M059J (cell line): ENCODE data around the gene CYBC1. TPM values are rescaled to one million over a fixed set of nuclear protein-coding genes. Genes with fewer than 3 reads are reported as not detected.

Experiments used
- DNase-seq: peaks from one replicate; pipeline ENCODE4 v3.0.0-alpha.2; 2012; ENCODE audit warnings: low read depth
- total RNA-seq: library from RNA; depleted of rRNA; stranded (reverse); fragments of >200 nt; shearing (Covaris generic); gene quantifications from 2 replicates; pipeline ENCODE4 v1.2.3, GENCODE V29; 2014; rRNA removed

The CYBC1 gene
- 45.1 and 55.5 TPM in 2 replicates for total RNA-seq

DNA sequence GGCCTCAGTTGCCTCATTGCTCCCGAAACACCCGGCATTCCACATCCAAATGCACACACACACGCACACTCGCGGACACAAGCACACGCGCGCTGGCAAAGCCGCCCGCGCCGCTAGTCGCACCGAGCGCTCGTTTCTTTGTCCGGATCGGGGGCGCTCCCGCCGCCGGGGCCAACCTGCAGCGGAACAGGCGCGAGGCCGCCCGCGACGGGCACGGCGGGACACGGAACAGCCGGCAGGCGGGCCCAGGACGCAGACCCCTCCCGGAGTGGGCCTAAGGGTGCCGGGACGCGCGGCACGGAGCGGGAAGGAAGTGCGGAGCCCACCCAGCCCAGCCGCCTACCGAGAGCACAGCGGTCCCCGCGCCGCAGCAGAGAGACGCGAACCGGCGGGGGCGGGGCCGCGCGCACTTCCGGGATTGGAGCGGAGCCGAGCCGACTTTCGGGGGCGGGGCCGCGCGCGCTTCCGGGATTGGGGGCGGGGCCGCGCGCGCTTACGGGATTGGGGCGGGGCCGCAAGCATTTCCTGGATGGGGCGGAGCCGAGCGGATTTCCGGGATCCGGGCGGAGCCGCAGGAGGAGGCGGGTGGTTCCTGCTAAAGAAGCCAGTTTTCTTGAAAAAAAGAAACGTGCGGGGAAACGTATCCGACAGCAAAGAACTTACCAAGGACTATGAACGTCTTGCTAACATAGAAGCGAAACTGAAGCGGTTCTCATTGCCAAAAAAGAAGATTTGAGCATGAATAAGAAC lies at the start of gene CYBC1:
CYBC1 (minus strand) TSS at position 396 of the 750 bp plus-strand sequence. CDS start 1,498 bp downstream, outside the sequence.
- DNase-seq = peak; percentile 86

DNA sequence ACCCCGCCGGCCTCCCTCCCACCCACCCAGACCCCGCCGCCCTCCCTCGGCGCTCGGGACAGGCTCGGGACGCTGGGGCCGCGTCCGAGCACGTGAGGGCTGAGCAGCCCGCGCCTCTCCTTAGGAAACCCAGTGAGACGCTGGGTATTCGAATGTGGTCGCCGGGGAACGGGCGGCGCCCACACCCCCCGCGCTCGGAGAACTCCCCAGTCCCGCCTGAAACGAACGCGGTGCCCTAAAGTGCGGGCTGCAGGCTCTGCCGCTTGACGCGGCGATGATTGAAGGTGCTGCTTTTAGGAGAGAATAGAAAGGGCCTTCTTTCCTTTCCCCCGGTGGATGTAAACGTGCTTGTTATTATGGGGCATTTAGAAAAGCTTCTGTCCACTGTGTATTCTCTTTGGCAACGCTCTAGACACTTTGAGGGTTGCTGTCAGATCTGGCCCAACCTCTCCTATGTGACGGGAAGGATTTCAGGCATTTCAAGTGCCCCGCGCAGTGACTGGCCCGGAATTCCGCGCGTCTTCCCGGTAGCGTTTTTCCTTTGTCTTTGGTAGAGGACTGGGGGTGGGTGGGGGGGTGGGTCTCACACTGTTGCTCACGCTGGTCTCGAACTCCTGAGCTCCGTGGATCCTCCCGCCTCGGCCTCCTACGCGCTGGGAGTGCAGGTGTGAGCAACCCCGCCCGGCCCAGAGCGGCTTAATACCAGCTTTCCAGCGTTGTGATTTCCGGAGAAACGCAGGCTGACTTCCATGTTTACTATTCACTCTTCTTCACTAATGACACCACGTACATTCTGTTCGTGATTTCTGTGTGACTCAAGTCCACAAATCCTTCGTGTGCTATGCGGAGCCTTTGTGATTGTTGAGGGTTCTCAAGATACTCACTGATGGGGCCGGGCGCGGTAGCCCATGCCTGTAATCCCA lies 47.2 kb upstream of the CYBC1 start:
- peak; percentile 39 for DNase-seq

DNA sequence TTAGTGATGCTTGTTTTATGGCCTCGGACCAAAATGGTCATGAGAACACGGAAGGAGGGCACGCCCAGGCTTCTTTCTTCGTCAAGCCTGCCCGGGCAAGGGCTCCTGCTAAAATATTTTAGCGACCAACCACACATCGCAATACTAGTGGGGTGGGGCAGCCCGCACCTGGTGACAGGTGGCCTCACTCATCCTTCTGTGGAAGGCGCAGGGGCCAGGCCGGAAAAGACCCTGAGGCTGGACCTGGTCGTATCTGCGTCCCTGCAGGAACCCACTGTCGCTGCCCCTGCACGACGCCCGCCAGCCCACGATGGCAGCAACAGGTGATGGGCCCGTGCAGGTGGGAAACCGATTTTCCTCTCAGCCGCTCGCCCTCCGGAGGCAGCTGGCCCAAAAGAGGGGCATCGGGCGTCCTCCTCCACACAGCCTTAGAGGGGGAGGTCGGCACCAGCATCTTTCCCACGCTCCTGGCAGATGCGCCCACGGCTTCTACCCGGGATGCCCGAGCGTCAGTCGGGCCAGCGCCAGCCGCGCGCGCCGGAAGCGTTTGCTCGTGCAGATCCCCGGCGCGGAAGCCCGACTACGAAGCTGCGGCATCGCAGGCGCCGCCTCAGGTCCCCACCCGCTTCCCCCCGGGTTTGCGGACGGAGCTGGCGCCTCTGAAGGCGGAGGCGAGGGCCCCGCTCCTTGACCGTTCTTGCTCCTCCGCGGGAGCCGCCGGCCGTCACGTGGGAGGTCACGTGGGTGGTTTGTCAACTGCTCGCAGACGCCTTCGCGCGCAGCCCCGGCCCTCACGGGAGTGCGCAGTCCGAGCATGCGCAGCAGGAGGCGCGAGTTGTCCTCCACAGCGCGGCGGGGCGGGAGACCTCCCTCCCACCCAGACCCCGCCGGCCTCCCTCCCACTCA lies 46.2 kb upstream of the CYBC1 start:
- DNase-seq = peak; percentile 89

DNA sequence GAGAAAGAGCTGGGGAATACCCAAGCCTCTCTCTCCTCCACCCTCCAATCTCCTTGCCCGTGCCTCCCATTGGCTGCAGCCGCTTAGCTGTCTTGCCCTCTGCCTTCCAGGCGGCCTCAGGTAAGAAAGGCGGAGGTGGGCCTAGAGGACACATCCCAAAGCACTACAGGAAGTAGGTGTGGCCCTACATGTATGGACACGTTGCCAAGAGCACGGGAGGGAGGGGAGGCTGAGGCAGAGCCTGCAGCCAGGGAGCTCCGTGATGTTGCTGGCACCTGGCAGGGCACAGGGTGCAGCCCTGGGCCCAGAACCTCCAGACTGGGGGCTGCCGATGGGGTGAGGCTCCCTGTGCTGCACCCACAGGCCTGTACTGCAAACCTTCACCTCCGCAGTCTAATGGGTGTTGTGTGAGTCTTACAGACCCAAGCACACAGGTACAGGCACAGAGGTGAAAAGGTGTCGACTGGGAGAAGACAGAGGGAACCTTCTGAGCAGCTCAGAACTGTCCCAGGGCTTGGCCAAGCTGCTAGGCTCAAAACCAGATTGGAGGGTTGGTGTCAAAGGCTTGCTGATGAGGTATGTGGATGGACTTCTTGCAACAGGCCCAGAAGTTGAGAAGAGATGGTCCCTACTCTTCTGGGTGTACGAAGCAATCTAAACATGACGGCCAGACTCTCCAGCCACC lies 45.4 kb upstream of the CYBC1 start:
- DNase-seq = no peak

DNA sequence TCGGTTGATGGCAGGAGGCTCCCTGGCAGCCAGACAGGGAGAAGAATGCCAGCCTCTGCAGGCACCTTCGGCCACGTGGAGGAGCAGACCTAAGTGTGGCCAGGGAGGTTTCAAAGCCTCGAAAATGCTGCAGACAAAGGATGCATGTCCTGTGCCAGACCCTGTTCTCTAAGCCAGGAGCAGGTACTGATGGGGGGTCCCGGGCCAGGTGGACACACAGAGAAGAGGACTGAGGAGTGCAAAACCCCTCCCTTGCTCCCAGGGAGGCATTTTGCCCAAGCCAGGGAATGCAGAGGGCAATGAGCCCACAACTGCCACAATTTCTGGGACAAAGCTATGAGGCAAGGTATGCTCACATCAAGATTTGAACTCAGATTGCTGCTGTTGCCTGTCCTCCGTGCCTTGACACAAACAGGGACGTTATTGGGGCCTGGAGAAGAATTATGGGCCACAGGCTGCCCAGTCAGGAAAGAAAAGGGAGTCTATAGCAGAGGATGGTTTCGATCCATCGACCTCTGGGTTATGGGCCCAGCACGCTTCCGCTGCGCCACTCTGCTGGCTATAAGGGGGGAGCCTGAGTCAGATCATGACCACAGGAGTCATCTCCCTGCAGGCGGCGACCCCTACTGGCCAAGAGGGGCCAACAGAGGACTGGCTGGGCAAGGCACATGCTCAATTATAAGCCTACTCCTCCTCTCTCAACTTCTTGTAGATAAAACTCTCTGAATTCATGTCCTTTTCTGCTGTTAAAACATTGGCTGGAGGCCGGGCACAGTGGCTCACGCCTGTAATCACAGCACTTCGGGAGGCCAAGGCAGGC lies 43.9 kb upstream of the CYBC1 start:
- DNase-seq = peak; percentile 97

DNA sequence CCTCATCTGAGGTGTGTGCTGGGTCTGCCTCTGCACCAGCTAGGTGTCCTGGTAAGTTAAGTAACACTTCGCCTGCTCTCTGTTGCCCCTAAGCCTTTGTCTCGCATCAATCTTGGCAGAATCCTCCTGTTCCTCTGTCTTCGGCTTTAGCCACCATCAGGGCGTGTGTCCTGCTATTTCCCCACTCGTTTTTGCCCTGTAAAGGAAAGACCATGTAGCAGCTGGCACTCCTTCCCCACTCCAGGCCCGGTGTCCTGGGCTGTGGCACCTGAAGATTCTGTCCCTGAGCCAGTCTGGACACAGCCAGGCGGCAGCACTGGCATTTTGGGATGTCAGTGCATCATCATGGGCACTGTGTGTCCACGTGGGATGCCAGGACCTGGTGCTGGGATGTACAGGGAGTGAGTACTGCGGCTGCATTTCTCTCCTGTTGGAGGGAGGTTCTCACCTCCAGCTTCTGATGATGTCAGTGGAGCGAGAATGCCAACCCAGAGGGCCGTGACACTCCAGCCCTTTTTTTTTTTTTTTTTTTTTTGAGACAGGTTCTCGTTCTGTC lies 42.8 kb upstream of the CYBC1 start:
- peak; percentile 45 for DNase-seq

DNA sequence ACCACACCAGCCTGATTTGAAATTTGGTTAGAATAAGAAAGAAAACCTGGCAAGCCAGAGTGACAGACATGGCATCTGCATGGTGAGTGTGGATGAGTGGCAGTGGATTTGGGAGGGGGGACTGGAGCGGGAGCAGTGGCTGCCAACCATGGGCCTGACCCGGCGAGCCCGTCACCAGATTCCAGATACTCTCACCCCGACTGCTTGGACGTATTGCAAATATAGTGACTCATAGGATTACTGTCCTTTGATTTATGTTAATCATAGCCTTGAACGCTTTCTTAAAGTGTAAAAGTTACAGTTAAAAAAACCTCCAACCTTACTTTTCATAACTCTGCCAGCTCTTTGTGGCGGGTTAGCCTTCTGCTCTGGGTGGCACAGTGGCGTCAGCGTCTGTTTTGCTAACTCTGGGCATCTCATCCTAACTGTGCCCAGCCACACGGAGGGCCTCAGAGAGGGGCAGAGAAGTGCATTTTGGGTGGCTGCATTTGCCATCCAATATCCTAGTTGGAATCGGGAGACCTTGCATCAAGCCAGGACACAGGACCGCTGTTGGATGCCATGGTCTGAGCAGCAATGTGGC lies 42.2 kb upstream of the CYBC1 start:
- peak; percentile 86 for DNase-seq

DNA sequence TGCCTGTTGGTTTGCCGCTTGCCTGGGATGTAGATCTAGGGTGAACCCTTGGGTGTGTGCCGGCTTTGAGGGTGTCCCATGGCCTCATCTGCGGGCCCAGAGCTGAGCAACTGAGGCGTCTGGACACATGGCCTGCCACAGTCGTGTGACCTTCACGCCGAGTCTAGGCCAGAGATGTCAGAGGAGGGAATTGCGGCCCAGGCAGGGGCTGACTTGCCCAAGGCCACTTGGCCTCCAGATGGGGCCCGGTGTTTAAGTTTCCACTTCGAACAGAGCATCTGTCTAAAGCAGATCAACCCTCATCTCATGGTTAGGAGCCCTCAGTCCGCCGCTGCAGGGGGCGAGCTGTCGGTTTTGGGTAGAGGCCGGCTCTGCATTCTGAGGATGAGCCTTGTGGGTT lies 41.0 kb upstream of the CYBC1 start:
- no peak for DNase-seq

DNA sequence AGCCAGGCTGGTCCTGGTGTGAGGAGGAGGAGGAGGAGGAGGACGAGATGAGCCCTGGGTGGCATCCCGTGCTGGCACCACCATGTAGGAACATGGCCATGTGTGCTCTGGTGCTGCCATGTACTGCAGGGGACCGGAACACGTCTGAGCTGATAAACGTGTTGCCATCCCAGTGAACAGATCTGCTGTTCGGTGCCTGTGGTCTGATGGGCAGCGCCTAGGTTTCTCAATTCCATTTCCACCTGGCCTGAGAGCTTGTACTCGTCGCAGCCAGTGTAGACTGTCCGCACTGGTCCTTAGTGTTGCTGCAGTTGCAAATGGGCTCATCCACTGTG lies 40.6 kb upstream of the CYBC1 start:
- DNase-seq = no peak

DNA sequence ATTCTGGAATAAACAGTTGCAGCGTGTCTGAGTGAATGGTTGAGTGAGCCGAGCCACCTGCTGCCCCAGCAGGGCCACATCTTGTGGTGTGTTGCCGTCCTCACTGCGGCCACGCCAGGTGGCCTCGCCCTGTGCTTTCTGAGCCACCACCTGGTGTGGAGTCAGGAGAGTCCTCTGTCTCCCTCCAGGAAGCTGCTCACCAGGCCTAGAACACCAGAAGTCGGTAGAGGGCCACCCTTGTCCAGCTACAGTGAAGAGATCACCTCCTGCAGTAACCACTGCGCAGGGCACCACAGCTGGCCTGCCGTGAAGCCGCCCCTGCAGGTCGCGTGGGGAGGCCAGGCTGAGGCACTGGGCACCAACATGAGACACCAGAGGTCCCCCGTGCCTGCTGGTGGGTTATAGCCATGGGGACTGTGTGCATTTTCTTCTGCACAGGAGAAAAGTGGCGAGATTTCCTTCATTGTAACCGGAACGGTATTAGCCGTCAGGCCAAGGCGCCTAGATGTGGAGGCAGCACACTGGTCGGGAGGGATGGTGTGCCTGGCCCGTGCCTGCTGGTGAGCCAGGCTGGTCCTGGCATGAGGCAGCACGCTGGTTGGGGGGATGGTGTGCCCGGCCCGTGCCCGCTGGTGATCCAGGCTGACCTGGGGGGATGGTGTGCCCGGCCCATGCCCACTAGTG lies 40.1 kb upstream of the CYBC1 start:
- no peak for DNase-seq

DNA sequence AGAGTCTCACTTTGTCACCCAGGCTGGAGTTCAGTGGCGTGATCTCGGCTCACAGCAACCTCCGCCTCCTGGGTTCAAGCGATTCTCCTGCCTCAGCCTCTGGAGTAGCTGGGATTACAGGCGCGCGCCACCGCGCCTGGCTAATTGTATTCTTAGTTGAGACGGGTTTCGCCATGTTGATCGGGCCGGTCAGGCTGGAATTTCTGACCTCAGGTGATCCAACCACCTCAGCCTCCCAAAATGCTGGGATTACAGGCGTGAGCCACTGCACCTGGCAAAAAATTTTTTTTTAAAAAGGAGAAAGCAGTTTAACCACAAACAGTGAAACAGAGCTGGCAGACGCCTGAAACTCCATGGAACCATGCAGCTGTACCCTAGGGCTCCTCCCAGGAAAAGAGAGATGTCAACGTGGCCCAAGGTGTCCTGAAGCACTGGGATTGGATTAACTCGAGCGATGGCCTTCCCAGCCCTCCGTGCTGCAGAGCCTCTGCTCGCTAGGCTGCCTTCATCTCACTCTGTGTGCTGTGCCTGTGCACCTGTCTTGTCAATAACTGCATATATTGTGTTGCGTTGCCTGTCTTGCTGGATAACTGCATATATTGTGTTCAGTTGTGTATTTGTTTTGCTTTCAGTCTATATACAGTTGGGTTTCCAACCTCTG lies 39.4 kb upstream of the CYBC1 start:
- DNase-seq = no peak

DNA sequence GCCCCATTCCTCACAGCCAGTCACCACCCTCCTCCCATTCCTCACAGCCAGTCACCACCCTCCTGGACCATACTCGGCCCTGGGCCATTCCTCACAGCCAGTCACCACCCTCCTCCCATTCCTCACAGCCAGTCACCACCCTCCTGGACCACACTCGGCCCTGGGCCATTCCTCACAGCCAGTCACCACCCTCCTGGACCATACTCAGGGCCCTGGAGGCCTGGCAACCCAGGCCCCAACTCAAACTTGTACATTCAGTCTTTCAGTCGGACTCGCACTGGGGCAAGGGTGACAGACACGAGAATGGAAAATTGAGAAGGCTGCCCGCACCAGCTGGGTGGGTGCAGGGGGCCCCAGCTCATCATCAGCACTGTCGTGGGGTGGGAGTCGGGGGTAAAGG lies 38.6 kb upstream of the CYBC1 start:
- peak; percentile 55 for DNase-seq

DNA sequence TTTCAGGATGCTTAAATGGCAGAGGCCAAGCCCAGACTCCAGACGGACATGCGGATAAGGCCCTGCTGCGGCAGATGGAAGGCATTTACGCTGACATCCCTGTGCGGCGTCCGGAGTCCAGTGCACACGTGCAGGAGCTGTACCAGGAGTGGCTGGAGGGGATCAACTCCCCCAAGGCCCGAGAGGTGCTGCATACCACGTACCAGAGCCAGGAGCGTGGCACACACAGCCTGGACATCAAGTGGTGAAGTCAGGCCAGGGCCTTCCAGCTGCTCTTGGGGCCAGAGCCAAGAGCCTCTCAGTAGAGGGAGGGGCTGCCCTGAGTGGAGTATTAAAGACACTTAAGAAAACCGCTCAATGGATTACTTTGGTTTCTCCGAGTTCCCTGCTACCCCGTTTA lies 37.4 kb upstream of the CYBC1 start:
- DNase-seq = no peak

DNA sequence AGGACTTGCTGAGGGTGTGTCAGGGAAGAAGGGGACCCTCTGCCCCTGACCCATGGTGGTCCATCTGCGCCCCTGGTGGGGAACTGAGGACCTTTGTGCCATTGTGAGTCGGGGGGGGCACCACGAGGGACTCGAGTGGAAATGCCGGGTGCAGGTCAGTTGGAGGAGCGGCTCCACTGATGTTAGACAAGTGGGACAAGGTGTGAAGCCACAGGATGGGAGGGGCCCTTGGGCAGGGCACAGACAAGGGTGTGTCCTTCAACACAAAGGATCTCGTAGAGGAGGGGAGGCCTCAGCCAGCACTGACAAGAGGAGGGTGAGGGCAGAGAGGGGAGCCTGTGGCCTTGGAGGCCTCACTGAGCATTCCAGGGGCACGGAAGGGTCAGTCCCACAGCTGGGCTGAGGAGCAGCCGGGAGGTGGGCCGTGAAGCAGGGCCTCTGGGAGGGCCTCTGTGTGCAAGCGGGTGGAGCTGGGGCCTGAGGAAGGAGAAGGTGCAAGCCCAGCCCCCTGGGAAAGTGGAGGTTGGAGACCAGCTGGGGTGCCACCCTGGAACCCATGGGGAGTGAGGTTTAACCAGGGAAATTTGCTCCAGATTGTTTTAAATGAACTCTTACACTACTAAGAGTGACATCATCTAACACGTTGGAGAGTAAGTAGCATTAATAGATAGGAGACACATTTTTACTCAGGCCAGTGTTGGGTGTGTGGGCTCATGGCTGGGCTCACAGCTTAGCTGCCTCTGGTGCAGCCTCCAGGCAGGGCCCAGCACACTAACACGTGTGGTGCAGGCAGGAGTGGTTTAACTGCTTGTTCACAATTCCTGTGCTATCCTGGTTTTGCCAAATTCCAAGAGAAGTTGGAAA lies 35.9 kb upstream of the CYBC1 start:
- no peak for DNase-seq

DNA sequence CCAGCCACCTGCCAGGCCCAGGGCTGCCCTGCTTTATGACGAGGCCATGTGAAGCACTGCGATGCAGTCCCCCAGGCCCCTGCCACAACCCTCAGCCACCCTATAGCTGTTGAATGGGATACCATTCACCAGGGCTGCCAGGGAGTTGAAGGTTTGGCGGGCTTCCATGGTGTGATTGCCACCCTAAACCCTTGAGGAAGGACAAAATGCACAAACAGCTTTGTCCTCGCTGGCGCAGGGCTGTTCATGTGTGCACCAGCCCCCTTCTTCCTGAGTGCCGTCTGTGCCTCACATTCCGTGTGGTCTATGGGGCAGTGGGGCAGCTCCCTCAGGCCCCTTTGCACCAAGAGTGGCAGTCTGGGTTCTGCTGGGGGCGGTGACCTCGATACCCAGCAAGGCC lies 33.3 kb upstream of the CYBC1 start:
- no peak for DNase-seq

DNA sequence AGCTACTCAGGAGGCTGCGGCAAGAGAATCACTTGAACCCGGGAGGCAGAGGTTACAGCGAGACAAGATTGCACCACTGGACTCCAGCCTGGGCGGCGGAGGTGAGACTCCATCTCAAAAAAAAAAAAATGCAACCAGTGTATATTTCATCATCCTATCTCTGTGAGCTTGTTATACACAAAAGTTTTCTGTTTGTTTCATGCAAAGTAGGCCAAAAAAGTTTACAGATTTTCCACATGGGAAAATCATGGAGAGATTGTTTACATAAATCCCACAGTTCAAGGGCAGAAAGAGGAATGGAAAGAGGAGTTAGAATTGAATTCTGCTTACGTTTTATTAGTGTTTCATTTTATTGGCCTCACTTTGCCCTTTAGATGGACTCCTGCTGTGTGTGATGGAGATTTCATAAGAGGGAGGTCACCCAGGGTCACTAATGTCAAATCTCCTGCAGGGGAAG lies 32.7 kb upstream of the CYBC1 start:
- no peak for DNase-seq

DNA sequence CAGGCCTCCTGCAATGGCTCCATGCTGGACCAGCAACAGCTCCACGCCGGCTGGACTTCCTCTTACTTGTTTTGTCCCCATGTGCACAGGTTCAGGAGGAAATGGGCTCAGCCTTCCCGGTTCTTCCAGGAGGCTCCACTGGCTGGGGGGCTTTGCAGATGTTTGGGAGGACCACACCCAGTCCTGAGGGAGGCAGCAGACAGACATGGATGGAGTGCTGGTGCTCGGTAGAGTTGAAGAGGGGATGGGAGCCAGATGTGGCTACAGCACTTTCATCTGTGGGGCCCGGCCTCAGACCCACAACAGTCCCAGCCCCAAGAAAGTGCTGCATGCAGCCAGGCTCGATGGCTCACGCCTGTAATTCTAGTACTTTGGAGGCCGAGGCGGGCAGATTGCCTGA lies 29.8 kb upstream of the CYBC1 start:
- DNase-seq = no peak

DNA sequence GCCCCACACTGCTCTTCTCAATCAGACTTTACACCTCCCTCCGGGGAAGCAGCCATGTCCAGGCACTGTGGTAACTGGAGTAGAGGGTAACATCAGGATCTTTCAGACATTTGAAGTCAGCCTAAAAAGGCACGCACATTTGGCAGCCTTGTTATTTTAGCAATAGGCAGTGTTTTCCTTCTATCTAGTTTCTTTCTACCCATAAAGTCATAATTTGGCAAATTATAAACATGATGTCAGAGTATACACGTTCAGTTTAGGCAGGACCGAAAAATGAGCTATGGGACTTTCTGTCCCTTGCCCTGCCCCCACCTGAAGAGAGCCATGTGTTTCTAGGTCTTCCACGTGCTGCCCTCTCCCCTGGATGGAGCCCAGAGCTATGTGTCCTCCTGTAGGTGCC lies 29.1 kb upstream of the CYBC1 start:
- no peak for DNase-seq
